Posterior cingulate gyrus (tissue), 11 donors: ENCODE measurements around the gene CABLES2.

ENCODE experiments used
- DNase-seq, 10 donors: peaks; one replicate each; pipeline versions ENCODE4 v3.0.0 to v3.0.0-alpha.2; 2020 to 2021; ENCODE audit warnings: mixed read lengths in 3 of 10
- intact Hi-C: fragments of 100-400 bp; cut with DNase I; formaldehyde crosslinking; loops from one replicate; pipeline ENCODE4 v1.15.1; 2023

Gene CABLES2, protein sequence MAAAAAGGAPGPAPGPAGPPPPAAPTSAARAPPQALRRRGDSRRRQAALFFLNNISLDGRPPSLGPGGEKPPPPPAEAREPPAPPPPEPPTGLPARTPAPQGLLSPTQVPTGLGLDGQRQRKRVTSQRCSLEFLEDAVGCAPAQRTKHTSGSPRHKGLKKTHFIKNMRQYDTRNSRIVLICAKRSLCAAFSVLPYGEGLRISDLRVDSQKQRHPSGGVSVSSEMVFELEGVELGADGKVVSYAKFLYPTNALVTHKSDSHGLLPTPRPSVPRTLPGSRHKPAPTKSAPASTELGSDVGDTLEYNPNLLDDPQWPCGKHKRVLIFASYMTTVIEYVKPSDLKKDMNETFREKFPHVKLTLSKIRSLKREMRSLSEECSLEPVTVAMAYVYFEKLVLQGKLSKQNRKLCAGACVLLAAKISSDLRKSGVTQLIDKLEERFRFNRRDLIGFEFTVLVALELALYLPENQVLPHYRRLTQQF

DNA sequence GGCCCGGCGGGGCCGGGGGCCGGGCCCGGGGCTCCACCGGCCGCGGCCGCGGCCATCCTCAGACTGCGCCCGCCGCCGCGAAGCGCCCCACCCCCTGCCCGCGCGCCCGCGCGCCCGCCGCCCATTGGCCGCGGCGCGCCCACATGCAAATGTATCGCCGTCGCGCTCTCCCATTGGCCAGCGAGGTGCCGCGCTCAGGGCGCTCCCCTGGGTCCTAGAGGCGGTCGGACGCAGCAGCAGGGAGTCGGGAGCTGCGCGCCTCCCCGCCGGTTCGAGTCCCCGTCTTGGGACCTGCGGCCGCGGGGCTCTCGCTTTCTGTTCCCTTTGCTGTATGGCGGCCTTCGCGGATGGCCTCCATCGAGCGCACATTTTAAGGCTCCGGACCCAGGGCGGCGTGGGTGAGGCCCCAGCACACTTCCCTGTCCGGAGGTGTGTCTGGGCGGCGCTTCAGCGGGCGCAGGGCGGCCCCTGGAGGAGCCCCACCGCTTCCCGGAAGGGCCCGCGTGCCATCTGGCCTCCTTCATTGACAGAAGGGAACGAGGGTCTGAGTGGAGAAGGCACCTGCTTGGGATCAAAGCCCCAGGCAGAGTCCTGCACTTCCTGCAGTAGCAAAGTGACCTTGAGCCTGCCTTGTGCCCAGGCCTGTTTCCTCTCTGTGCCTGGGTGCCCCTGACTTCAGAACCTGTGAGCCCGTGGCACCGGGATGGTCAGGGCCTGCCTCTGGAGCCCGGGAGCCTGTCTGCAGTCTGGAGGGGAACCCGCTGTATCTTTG is at the start of gene CABLES2:
Gene CABLES2 (minus strand): TSS at position 65 of the 772 bp plus-strand sequence. CDS start 9 bp downstream, at position 56.
- intact Hi-C loops = no loop called here

DNA sequence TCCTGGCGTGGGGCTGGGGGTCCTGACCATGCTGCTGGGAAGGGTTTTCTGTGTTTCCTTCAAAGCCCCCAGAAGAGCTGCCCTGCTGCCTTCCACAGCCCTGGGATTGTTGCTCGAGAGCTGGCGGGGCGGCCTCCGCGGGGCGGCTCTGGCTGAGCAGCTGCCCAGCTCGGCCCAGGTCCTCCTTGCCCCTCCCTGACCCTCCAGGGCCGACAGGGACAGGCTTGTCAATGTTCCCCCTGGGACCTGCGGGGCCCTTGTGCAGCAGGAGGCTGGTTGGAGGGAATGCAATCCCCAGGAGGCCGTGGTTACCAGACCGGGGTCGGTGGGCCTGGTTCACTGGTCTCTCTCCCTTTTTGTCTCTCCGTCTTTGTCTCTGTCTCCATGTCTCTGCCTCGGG is 48.8 kb upstream of the CABLES2 start:
- no peak for DNase-seq
- intact Hi-C loops = no loop called here

More for the DNA sequence above, at the start of gene CABLES2:
- peak; percentile 92 to 99 (median 95) for DNase-seq

DNA sequence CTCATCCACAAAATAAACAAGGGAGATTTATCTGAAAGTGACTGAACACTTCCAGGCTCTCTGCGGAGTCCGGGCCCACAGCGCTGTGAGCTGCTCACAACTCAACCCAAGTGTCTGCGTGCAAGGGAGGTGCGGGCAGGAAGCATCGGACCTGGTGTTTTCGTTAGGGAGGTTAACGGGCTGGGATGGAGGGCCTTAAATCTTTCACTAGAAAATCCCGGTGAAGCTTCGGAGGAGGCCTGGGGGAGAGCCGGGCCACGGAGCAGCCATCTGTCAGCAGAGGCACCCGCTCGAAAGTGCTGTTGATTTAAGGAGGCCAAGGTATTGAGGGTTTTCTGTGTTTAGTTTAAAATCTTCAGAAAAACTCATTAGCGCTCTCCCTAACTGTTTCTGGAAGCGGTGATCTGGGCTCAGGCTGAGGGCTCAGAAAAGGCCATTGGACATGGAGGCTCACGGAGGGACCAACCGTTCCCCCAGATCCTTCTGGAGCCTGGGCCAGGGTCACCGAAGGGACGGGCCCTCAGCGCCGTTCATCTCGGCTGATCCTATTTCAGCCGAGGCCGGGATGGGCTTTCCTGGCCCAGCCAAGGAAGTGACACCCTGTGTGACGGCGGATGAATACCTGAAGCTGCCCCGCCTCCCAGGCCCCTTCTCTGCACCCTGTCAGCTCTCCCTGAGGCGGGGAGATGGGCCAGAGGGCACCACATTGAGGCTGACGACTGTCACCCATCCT is 48.0 kb upstream of the CABLES2 start:
- DNase-seq = no peak

DNA sequence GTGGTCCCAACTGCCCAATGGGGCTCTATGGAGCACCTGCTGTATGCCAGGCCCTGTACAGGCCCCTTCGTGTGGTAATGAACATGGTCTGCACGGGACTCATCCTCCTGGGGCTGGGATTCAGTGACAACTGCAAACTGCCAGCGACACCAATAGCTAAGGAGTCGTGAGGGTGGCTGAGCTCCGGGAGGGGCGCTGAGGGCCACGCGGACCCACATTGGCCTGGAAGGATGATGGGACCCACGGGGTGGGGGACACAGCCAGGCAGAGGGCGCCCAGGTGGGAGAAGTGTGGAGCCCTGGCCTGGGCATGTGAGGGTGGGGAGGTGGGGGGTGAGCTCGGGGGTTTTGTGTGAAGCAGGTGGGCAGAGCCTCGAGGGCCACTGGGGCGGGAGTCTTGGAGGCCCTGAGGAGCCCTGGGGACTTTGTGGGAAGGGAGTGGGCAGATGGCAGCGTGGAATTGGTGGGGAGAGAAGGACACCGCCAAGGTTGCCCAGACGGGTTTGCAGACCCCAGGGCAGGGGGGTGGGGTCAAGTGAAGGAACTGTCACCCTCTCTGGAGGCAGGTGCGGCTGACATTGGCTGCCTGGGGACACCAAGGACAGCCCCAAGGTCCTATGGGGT is 46.2 kb upstream of the CABLES2 start:
- DNase-seq = no peak
- intact Hi-C loops = no loop called here

More for the DNA sequence above, 48.0 kb upstream of the CABLES2 start:
- intact Hi-C loops = no loop called here

DNA sequence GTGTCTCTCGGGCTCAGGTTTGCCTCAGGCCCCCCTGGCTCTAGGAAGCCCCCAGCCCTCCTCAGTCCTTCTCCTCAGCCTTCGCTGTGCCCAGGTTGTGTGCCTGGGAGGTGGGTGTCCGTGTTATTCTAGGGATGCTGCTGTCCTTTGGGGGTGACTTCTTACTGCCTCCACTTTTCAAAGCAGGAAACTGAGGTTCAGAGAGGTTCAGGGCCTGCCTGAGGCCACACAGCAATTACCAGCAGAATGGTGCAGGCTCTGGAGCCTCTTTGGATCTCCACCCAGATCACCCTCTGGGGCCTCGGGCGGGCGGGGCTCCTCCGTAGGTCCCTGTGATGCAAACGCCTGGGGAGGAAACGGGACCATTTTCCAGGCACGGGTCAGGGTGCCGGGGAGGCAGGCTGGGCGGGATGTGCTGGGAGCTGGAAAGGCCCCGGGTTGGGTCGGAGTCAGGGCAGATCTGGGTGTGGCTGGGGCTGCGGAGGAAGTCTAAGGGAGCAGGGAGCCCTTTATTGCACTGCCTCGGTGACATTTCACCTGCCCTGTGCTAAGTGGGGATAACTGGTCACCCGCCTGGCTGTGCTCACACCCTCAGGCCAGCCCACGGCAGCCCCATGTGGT is 45.5 kb upstream of the CABLES2 start:
- no peak for DNase-seq
- intact Hi-C loops = no loop called here

DNA sequence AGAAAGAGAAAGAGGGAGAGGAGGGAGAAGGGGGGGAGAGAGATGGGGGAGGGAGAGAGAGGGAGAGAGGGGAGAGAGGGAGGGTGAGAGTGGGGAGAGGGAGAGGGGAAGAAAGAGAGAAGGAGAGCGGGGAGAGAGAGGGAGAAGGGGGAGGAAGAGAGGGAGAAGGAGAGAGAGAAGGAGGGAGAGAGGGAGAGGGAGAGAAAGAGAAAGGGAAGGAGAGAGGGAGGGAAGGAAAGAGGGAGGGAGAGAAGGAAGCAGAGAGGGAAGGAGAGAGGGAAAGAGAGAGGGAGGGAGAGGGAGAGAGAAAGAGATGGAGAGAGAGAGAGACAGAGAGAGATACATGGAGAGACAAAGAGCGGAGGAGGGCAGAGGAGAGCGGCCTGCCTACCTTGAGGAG is 44.9 kb upstream of the CABLES2 start:
- intact Hi-C loops = no loop called here
- DNase-seq = no peak

DNA sequence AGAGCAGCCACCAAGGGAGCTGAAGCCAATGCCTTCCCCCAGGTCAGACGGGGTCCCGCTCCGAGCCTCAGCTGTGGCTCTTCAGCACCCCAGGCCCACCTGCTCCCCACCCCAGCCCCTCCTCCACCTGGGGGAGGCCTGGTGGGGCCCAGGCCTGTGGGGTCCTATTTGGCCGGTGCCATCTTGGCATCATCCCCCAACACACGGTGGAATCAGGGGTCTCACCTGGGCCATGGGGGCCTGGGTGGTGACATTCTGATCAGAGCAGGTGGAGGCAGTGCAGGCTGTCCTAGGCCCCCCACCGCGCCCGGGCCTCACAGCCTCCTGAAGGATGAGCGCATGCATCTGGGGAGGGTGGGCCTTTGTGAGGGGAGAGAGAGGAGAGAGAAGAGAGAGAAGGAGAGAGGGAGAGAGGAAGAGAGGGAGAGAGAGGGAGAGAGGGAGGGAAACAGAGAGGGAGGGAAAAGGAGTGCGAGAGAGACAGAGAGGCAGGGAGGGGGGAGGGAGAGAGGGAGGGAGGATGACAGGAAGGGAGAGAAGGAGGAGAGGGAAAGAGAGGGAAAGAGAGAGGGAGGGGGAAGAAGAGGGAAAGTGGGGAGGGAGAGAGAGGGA is 44.2 kb upstream of the CABLES2 start:
- intact Hi-C loops = no loop called here
- DNase-seq = no peak

DNA sequence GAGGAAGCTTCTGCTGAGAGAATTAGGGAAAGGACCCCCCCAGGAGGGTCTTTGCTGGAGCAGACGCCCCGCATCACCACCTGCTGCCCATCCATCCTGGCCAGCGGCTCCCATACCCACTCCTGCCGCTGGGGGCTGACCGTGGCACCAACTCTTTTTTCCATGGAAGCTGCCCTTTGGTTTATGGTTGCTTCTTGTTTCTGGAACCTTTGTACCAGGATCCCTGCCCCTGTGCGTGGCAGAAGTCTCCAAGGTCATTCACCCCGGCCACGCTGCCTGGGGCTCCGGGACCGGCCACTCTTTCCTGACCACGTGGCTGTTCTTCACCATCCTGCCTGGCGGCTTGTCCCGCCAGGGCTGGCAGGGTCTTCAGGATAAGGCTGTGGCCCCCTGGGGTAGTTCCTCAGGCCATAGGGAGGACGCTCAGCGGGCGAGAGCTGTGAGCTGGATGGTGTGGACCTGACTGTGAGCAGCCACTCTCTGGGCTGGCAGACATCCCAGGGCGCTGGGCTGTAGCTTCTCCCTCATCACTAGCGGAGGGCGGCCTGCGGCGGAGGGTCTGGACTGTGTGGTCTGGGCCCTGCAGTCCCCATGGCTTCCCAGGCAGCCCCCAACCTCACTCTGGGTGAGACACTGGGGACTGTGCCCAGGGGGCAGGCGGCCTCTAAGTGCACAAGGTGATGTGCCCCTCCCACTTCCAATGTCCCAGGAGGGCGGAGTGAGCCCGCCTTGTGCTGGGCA is 43.0 kb upstream of the CABLES2 start:
- DNase-seq = no peak
- intact Hi-C loops = no loop called here

DNA sequence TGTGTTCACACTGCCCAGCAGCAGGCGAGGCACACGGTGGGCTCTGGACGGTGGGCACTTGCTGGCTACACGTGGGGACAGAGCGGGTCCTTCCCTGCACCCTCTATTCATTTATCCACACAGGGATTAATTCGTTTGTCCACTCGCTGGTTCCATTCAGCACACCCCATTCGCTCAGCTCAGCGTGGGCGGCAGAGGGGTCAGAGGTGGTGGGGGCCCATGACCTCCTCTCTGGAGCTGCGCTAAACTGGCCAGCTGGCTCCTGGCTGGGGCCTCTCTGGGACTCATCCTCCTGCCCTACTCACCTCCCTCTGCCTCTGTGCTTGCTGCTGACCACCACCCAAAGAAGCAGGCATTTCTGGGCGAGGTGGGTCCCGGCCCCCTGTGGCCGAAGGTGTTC is 41.7 kb upstream of the CABLES2 start:
- intact Hi-C loops = no loop called here
- DNase-seq = no peak

DNA sequence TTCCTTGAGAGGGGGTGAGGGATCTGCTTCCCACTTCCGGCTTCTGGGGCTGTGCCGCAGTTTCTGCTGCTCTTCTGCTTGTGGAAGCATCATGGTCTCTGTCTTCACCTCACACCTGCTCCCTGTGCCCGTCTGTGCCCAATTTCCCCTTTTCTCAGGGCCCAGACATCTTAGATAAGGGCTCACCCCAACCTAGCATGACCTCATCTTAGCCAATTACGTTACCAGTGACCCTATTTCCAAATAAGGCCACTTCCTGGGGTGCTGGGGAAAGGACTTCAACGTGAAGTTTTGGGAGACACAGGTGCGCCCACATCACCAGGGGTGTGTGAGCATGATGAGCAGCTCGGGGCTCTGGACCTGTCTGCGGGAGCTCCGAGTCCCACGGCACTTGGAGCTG is 41.0 kb upstream of the CABLES2 start:
- intact Hi-C loops = no loop called here

DNA sequence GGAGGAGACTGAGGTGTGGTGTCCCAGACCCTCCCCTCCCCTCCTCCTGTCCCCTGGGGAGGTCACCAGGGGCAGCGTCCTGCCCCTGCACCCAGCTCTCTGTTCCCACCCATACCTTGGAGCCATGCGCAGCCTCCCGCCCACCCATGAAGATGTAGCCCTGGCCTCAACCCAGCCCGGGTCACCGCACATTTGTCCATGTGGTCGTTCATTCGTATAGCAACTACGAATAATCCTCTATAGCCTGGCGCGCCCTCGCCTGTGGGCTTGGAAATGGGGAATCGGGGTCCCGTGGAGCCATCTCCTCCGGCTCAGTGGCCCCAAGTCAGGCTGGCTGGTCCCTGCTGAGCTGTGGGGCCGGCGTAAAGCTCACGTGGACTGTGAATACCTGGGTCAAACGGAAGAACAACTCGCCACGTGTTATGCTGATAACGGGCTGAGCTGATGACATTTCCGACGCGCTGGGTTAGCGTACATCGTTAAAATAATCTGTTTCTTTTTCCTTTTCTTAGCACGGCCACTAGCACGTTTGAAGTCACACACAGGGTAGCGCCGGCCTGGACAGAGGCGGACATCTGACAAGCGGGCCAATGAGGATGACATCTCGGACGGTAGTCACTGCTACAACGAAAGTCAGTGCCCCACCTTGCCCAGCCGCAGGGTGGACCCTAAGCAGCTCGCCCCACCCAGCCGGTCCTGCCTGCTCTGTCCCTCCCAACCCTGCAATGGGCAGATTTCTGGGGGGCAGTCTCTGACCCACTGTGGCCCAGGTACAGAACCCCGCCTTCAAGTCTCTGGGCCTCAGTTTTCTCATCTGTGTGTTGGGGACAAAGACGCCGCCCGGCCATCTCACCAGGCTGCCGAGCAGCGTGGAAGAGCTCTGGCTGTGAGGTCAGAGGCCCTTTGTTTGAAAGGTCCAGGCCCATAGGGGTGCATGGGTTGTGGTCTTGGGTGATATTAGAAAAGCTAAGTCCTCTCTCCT is 40.1 kb upstream of the CABLES2 start:
- no peak for DNase-seq
- intact Hi-C loops = no loop called here

More for the DNA sequence above, 41.0 kb upstream of the CABLES2 start:
- no peak for DNase-seq

DNA sequence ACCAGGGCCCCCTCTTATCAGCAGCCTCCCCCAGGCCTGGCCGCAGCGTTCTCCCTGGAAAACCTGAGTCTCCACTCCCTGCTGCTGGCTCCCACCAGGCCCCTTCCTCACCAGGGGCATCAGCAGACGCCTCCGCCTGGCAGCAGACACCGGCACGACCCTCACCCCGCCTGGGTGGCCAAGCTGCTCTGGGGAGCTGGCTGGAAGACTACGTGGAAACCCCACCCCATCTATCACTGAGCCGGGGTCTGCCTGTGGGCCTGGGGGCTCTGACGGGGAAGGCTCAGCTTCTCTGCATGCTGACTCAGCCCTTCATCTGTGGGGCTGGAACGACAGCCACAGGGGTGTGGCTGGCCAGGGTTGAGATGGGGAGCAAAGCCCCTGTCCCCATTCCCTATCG is 39.4 kb upstream of the CABLES2 start:
- DNase-seq = no peak

DNA sequence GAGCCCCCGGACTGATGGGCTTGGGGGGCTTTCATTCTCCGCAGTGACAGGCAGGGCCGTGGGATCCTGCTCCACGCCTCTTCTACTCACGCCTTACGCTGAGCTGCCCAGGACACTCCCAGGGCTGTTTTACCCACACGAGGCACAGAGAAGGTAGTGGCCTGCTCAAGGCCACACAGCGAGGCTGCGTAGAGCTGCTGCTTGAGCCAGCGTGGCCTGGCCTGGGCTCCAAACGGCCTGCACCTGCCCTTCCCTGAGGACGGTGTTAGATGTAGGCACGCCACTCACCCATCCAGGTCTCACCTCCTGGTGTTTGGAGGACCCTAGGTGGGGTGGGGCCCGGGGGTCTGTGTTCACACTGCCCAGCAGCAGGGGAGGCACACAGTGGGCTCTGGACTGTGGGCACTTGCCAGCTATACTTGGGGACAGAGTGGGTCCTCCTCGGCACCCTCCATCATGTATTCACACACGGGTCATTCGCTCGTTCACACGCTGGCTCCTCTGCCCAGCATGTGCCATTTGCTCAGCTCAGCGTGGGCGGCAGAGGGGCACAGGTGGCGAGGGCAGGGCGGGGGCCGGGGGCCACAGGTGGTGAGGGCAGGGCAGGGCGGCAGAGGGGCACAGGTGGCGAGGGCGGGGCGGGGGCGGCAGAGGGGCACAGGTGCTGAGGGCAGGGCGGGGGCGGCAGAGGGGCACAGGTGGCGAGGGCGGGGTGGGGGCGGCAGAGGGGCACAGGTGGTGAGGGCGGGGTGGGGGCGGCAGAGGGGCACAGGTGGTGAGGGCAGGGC is 38.7 kb upstream of the CABLES2 start:
- DNase-seq = no peak
- intact Hi-C loops = no loop called here

More for the DNA sequence above, 39.4 kb upstream of the CABLES2 start:
- intact Hi-C loops = no loop called here

DNA sequence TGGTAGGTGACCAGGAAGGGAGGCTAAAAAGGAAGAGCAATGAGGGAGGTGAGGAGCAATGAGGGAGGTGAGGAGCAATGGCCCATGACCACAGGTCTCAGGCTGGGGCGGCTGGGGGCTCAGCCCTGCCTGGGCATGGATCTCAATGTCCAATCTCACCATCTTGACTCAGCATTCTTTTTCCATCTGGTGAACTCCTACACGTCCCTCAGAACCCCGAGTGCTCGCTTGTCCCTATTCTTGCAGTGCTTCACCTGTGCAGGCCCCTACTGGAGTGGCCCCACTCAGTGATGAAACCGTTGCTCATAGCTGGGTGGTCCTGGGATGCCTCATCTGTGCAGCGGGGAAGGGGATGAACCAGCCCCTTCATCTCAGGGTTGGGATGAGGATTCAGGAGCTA is 37.2 kb upstream of the CABLES2 start:
- intact Hi-C loops = no loop called here
- no peak for DNase-seq

DNA sequence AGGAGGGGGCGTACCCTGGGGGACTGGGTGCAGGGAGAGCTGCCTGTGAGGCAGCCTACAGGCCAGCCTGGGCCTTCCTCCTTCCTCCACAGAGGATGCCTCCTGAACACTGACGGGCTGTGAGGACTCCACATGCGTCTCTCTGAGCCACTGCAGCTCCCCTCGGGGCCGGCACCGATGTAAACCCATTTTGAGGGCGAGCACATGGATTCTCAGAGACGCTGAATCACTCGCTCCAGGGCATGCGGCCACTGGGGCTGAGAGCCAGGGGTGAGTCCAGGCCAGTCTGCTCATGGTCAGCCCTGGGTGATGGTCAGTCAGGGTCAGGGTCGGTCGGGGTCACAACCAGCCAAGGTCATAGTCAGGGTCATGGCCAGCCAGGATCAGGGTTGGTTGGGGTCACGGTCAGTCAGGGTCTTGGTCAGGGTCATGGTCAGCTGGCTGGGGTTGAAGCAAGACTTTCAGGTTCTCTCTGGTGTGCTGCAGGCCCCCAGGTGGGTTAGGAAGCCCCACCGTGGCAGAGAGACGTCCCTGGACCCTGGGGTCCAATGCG is 35.0 kb upstream of the CABLES2 start:
- intact Hi-C loops = no loop called here
- DNase-seq = no peak

DNA sequence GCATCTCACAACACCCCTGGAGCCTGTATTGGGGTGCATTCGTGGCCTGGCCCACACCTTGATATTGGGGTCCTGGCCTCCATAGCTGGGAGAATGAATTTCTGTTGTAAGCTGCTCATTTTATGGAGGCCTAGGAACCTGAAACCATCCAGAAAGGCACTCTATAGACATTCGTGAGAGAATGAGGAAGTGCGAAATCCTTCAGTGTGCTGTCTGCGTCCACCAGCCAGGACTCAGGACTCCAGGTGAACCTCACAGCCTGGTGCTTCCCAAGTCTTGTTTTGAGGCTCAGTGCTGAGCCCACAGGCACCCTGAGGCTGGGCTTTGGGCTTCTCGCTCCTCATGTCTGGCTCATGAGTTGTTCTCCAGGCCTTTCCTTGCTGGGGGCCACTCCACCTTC is 32.1 kb upstream of the CABLES2 start:
- intact Hi-C loops = no loop called here

DNA sequence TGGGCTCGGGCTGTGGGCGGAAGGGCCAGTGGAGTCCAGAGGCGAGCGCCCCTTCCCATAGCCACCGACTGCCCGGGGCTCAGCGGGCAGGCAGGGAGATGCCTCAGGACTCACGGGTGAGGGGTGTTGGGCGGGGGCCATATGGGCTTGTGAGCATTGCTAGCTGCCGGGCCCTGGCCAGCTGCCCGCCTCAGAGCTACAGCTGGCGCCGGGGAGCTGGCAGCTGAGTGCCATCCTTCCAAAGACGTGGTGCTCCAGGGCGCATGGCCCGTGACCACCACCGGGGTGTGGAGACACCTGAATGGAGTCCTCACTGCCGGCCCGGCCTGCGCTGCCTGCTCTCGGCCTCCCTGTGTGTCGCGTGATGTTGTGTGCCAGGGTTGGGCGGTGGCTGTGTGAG is 30.8 kb upstream of the CABLES2 start:
- intact Hi-C loops = no loop called here
- DNase-seq = no peak

More for the DNA sequence above, 32.1 kb upstream of the CABLES2 start:
- no peak for DNase-seq
